HG02943 (cell line): ENCODE measurements around the gene NHLRC4.

Experiments
- ATAC-seq: cut with Tn5 transposase; IDR thresholded peaks from one replicate; pipeline ENCODE4 v1.9.1; 2021; ENCODE audit warnings: mild to moderate bottlenecking, low read depth, moderate library complexity; ENCODE audit not compliant: unreplicated experiment

The NHLRC4 gene, protein sequence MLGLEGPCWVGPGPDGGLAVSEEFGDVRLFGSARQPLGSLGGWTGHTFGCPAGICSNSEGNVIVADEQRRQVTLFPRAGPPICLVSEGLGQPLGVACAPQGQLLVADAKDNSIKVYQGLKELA

DNA sequence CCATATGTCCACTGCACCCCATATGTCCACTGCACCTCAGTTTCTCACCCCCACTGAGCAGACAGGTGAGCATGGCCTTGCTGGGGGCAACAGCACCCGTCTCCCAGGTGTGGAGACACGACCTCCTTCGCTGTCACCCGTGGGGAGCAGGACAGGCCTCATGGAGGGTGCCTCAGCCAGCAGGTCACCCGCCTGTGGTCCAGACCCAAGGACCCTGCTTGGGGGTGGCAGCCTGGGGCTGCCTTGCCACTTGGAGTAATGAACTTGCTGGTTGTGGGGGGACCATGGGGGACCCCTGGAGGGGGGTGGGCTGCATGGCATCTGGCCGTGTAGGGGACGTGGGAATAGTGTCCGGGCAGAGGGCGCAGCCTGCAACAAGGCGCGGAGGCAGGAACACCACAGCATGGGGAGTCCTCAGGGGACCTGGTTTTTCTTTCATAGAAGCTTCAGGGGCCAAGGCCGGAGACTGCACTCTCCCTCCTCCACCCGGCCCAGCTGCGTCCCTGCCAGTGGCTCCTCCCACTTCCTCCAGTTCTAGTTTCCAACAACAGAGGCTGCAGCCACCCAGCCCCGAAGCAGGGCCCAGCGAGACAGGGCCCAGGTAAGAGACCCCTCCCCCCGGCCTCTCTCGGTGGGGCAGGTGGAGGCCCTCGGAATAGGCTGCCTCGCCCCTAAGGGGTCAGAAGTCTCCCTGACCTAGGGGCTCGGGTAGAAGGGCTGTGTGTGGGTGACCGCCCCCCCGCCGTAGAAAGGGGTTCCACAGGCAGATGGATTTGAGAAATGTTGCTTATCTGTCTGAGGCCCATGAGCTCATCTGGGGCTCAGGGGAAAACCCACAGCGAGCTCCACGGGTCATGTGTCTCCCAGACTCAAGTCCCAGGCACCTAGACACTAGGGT is at the start of gene NHLRC4:
NHLRC4 (plus strand) TSS at position 531 of the 898 bp plus-strand sequence. CDS start 1,043 bp downstream, outside the sequence.
- ATAC-seq = no peak

DNA sequence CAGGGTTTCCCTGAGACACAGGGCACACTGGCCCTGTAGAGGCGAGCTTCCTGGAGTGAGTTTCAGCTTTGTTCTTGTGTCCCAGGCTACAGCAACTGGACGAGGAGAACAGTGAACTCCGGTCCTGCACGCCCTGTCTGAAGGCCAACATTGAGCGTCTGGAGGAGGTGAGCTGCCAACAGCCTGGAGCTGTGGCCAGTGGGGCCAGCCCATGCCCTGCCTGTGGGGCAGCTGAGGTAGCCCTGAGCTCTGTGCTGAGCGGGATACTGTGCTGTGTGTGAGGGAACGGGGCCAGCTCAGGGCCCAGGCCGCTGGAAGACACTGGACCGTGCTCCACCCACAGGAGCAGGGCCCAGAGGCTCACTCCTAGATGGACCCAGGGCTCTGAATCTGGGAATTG is 47.9 kb upstream of the NHLRC4 start:
- no peak for ATAC-seq

DNA sequence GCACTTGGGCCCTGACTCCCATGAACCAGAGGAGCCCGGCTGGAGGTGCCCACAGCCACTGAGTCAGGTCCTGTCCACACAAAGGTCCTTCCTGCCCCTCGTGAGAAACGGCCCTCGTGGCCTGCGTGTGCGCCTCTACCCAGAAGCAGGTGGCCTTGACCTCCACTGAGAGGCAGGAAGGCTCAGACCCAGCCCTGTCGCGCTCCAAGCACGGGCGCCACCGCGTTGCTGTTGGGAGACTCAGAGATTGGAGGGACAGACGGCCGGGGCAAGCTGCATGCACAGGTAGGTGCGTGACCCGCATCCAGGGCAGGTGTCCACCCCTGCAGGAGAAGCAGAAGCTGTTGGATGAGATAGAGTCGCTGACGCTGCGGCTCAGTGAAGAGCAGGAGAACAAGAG is 47.4 kb upstream of the NHLRC4 start:
- no peak for ATAC-seq

DNA sequence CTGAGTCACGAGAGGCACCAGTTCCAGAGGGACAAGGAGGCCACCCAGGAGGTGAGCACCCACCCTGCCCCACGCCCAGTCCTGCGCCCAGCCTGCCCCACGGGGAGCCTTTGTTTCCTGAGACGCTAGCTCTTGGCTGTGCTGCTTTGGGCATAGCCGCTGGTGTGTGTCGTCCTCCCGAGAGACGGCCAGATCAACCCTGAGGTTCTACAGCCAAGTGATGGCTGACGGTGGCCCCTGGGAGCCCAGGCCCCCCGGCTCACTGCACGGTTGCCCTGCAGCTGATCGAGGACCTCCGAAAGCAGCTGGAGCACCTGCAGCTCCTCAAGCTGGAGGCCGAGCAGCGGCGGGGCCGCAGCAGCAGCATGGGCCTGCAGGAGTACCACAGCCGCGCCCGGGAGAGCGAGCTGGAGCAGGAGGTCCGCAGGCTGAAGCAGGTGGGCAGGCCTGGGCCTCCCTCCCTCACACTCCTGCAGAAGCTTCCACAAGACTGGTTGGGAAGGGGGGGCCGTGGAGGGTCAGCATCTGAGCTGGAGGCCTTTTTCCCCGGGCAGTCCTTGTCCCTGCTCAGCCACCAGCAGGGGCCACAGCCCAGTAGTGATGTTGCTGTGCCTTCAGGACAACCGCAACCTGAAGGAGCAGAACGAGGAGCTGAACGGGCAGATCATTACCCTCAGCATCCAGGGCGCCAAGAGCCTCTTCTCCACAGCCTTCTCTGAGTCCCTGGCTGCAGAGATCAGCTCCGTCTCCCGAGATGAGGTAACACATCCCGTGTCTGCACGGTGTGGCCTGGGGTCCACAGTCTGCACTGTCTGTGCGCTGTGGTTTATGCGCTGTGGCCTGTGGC is 46.7 kb upstream of the NHLRC4 start:
- ATAC-seq = no peak

GRCh38 chr16:520847-521246 is 46.0 kb upstream of the NHLRC4 start:
- no peak for ATAC-seq

- ATAC-seq = no peak
These were observed 45.2 kb upstream of the NHLRC4 start for GRCh38 chr16:521381-522210.

- no peak for ATAC-seq
These were observed 44.3 kb upstream of the NHLRC4 start for GRCh38 chr16:522320-523096.

DNA sequence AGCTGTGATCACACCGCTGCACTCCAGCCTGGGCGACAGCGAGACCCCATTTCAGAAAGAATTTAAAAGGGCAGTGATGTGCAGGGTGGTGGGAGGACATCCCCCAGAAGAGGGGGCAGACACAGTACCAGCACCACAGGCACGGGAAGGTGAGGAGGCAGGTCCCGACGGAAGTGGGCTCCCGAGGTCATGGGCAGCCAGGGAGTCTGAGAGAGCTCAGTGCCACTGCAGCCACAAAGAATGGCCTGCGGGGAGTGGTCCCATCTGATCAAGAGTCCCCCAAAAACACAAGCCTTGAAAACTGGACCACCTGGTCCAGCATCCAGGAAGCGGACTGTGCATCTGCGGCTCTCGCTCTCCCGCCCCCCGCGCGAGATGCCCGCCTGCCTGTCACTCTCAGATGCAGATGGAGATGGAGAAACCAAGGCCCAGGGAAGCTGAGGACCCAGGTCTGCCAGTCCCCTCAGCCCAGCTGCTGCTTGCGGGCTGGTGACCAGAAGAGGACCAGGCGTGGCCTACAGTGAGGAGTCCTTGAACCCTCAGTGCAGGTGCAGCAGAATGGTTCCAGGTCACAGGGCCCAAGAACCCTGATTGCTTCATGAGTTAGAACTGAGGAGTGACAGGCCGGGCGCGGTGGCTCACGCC is 43.6 kb upstream of the NHLRC4 start:
- ATAC-seq = no peak

- ATAC-seq = no peak
These were observed 42.3 kb upstream of the NHLRC4 start for GRCh38 chr16:524274-525040.

DNA sequence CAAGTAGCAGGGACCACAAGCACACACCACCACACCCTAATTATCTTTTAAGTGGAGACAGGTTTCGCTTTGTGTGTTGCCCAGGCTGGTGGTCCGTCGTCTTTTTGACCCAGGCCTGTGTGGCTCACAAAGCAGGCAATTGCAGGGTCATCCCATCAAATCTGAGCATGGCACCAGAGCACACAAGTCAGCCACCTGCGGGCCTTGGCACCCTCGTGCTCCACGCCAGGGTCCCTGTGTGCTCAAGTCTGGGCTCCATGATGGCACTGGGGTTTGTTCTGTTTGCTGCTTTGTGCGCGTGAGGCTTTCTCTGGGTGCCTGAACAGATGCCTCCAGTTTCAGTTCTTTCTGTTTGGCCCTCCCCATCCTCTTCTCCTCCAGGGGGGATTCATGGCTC is 41.7 kb upstream of the NHLRC4 start:
- ATAC-seq = no peak

GRCh38 chr16:525520-526180 is 41.2 kb upstream of the NHLRC4 start:
- no peak for ATAC-seq

DNA sequence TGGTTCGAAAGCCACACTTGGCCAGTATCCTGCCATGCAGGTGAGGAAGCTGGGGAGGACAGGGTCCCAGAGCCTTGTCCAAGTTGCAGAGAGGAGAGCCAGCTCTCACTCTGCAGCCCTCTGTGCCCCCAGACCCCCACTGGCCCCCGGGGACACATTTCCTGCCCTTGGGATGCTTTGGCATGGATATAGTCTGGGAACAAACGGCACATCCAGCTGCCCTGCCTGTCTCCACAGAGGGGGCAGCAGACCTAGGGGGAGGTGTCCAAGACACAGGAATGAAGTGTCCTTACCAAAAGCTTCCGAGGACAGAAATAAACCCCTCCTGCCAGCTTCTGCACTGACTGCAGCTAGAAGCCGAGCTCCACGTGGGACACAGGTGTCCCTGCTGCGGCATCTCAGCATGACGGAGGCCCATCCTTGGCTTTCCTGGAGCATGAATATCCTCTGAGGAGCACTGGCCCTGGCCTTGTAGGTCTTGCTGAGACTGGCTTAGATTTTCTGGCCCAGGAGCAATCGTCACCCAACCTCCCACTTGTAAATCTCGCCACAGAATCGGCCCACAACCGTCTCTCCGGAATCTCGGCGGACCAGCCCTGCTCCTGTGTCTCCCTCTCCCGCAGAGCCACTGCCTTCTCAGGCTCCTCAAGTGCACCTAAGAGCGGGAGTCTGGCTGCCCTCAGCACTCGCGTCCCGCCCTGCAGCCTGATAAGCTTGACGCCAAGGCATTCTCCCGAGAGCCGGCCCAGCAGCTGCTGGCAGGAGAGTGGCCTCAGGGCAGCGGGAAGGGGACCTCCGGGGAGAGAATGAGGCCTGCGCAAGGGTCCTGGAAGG is 40.4 kb upstream of the NHLRC4 start:
- ATAC-seq = peak; percentile 5

DNA sequence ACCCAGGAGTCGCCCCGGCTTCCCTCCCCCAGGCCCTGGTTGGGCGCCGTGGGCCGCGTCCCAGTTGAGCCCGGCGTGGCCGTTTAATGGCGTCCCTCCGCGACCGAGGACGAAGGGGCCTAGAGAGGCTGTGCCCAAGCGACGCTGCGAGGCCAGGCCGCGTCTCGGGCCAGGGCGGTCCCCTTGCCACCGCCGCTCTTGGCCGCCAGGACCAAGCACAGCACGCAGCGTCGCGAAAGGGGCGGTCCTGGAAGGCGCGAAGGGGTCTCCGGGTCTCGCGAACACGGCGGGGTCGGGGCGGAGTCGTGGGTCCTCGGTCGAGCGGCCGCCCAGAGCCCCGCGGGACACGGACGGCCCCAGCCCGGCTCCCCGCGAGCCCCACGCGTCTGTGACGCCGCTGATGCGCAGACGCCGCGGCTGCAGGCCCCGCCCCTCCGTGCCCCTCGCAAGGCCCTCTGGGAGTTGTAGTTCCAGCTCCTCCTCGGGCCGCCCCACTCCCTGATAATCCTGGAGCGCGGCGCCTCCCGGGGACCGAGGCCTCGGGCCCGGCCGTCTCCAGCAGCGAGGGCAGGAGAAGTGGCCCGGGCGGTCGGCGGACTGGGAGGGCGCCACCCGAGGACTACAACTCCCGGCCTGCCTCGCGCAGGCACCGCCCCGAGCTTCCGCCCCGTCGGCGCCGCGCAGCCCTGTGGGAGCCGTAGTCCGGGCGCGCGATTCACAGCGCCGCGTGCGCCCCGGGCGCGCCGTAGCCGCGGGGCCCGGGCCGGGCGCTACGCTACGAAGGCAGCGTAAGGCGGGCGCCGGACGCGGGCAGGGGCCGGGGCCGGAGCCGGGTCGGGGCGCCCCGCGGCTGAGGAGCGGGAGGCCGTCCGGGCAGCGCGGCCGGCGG is 39.5 kb upstream of the NHLRC4 start, which contains the start of gene CAPN15:
CAPN15 (plus strand) TSS at position 698 of the 889 bp plus-strand sequence. CDS start 19,127 bp downstream, outside the sequence.
- ATAC-seq = peak; percentile 55

DNA sequence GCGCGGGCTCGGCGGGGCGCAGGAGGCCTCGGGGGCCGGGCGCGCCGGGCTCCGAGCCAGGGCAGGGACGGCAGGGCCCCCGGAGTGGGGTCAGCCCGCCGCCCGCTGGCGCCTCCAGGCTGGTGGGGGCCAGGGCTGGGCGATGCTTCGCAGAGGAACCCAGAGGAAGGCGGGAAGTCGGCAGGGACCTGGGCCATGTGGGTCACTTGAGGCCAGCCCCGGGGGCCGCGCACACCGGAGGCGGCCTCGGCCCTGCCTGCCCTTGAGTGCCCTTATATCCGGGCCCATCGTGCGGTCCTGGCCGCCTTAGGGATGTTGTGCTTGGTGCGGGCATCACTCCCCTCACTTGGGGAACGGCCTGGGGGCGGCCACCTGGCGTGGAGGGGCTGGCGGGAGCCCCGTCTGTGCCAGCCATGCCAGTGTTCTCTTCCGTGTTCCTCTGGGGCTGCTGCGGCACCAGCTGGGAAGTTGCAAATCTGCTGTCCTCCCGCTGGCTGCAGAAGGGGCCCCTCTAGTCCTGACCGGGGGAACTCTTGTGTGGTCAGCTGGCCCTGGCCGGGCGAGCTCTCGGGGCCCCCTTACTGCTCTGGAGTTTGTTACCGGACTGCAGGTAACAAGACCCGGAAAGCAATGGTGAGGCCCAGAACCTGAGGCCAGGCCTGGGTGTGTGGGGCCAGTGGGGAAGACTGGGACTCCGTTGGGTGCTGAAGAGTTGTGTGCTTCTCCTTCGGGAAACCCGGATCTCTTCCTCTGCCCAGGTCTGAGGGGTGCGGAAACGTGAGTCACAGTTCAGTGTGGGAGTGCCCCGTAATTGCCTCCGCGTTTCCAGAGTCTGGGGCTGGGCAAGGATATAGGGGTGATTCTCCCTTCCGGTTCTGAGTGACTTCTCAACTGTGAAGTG is 38.4 kb upstream of the NHLRC4 start:
- peak; percentile 16 for ATAC-seq
